ENCODE results near the gene TENT5C. TPM values are rescaled to one million over a fixed set of nuclear protein-coding genes. Genes with fewer than 3 reads are reported as not detected.

Gene TENT5C
- total and polyA plus RNA-seq, 10 of the 15 experiments (the other 5 are each of a cell fraction or from before 2014, with no cell fraction given), result 0.19 to 2.4 (median 0.78) TPM

GRCh38 chr1:117591252-117591651 is 14.6 kb upstream of the TENT5C start:
- H3K4me2 ChIP-seq (ENCODE audit: control insufficient read depth, insufficient read depth), result no peak overlapping the region
- DNase-seq (ENCODE audit: low read depth, low spot score) (no peak), FAIRE-seq (no peak), ATAC-seq (no peak)
- H3K4me1 ChIP-seq (ENCODE audit: control insufficient read depth, insufficient read depth, low read length), result no peaks in the 10 kb centered on the region
- peaks cover under 1 to 4% of the 10 kb centered on the region in 2 experiments; a peak in 2 of 4 replicates for H3K27me3 ChIP-seq (replicated peaks in 1 of 2; ENCODE audit: control insufficient read depth in 2 of 2, insufficient read depth in 2 of 2, low read length in 1 of 2)
- H3K27ac ChIP-seq (ENCODE audit: control insufficient read depth, insufficient read depth), result no peak overlapping the region
- intact Hi-C loops (cut with micrococcal nuclease; ENCODE audit: unreplicated experiment), result no loop called here
- no peaks in the 10 kb centered on the region for H3K9me3 ChIP-seq (replicated peaks; ENCODE audit: control insufficient read depth, insufficient read depth, low read length)
- no peaks in the 10 kb centered on the region for H3K36me3 ChIP-seq (ENCODE audit: control insufficient read depth in 2 of 2, insufficient read depth in 2 of 2, low read length in 1 of 2)
- no peaks in the 10 kb centered on the region for H3K79me2 ChIP-seq (ENCODE audit: control insufficient read depth, insufficient read depth, low read length)
- ChIA-PET POLR2A (interaction anchor here (0.6 kb wide), 1 partner anchor 209 kb away, joined by 3 read pairs; no protein-coding TSS in a partner anchor), RAD21 (ENCODE audit: unreplicated experiment) (no interaction called here), SMC1A (ENCODE audit: uncharacterized antibody, unreplicated experiment) (no interaction called here), CTCF (interaction anchor here (0.8 kb wide), 1 partner anchor 57 kb away, joined by 3 read pairs; no protein-coding TSS in a partner anchor)
- H2AFZ ChIP-seq (ENCODE audit: control insufficient read depth, low read depth, low read length), result no peak overlapping the region
- WGBS (ENCODE audit: insufficient coverage, insufficient replicate concordance, low lambda C conversion rate, missing lambda C conversion rate), result 21% methylated on average over 2 of the region's 3 CpGs
- H3K9ac ChIP-seq (ENCODE audit: control insufficient read depth, insufficient read depth, low read length), result no peak overlapping the region
- H4K20me1 ChIP-seq (ENCODE audit: control insufficient read depth, insufficient read depth), result 0 out of 2 replicates have a peak, but pooled peaks cover 3% of the 10 kb centered on the region
- in situ Hi-C loops (cut with MboI), result no loop called here
- no peak overlapping the region for H3K4me3 ChIP-seq
- no TSS peak for BruUV-seq (replicated peaks)
- no peak for TF ChIP-seq RFX5 (IDR thresholded peaks at IDR 0.05; ENCODE audit: low read depth, low read length)
- TF ChIP-seq, protein P1, sequence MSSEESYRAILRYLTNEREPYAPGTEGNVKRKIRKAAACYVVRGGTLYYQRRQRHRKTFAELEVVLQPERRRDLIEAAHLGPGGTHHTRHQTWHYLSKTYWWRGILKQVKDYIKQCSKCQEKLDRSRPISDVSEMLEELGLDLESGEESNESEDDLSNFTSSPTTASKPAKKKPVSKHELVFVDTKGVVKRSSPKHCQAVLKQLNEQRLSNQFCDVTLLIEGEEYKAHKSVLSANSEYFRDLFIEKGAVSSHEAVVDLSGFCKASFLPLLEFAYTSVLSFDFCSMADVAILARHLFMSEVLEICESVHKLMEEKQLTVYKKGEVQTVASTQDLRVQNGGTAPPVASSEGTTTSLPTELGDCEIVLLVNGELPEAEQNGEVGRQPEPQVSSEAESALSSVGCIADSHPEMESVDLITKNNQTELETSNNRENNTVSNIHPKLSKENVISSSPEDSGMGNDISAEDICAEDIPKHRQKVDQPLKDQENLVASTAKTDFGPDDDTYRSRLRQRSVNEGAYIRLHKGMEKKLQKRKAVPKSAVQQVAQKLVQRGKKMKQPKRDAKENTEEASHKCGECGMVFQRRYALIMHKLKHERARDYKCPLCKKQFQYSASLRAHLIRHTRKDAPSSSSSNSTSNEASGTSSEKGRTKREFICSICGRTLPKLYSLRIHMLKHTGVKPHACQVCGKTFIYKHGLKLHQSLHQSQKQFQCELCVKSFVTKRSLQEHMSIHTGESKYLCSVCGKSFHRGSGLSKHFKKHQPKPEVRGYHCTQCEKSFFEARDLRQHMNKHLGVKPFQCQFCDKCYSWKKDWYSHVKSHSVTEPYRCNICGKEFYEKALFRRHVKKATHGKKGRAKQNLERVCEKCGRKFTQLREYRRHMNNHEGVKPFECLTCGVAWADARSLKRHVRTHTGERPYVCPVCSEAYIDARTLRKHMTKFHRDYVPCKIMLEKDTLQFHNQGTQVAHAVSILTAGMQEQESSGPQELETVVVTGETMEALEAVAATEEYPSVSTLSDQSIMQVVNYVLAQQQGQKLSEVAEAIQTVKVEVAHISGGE (CRISPR knock-in tag; IDR thresholded peaks at IDR 0.05), result no peak
- no peak for TF ChIP-seq ZNF207 (IDR thresholded peaks at IDR 0.05; ENCODE audit: borderline replicate concordance)
- no peak for TF ChIP-seq ZNF217 (IDR thresholded peaks at IDR 0.05)
- no peak for TF ChIP-seq HDGF (IDR thresholded peaks at IDR 0.05)
- no peak for TF ChIP-seq ZNF687 (IDR thresholded peaks at IDR 0.05)
- TF ChIP-seq FOXM1 (IDR thresholded peaks at IDR 0.05; ENCODE audit: low read depth, low read length), result no peak

All from GM12878 (cell line).